IPS DF 4.7 (cell line): Measurements from ENCODE around the gene LNX1.

Experiments
- DNase-seq: peaks from one replicate; pipeline ENCODE4 v3.0.0-alpha.2; 2013; ENCODE audit warnings: low spot score; ENCODE audit errors: extremely low read depth

Gene LNX1

GRCh38 chr4:53591372-53591892, at the start of gene LNX1:
TSS of gene LNX1 (minus strand) at chr4:53591486. CDS start at chr4:53574002, 17,484 bp downstream.
- DNase-seq: peak; percentile 86

- DNase-seq: no peak
Measured at GRCh38 chr4:53640576-53641453, 49.5 kb upstream of the LNX1 start.

DNA sequence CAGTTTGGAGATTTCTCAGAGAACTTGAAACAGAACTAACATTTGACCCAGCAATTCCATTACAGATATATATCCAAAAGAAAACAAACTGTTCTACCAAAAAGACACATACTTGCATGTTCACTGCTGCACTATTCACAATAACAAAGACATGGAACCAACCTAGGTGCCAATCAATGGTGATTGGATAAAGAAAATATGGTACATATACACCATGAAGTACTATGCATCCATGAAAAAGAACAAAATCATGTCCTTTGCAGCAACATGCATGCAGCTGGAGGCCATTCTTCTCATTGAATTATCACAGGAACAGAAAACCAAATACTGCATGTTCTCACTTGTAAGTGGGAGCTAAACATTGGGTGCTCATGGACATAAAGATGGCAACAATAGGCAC, 47.6 kb upstream of the LNX1 start:
- DNase-seq: no peak

DNA sequence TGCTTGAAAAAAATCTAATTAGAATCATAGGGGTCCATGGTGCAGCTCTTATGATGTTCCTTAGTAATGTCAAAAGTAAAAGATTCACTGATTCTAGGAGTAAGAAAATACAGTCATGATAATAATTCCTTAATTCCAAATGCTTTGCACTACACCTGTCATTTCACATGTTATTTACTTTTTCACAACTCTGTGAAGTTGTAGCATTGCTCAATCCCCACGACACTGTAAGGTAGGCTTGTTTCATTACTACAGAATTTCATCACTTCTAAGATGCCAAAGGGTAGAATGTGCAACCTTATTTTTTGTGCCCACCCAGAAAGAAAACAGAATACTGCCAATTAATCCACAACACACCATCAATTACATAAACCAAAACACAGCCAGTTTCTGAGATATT, 46.1 kb upstream of the LNX1 start:
- no peak for DNase-seq

DNA sequence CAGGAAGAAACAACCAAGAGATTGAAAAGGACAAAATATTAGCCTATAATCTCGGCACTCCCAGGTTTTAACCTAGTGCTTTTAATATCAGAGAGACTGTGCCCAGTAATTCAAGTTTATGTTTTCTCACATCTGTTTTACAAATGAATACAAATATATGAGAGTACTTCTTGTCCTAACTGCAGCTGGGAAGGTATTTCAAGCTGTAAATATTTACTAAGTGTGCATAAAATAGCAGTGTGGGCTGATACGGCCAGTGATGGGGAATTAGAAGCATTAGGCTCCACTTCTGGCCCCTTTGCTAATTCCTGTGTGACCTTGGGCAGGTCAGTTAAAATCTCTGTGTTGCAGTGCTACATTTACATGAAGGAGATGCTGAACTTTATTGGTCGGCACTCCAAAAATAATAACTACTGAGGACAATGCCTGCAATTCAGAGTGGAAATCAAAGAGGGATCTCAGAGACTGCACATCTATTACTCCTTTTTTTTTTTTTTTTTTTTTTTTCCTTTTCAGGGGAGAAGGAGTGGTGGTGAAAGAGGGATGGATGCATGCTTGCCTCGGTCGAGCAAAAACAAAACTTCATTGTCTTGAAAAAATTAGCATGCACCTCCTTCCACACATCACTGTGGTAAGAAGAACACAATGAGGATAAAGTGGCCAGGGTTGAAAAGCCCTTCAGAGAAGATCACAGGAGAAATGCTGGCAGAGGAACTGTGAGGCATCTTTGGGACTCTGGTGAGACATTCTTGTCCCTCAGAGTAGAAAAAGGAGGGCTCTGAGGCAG, 44.6 kb upstream of the LNX1 start:
- no peak for DNase-seq

- DNase-seq: no peak
Measured at GRCh38 chr4:53633608-53634007, 42.3 kb upstream of the LNX1 start.

DNA sequence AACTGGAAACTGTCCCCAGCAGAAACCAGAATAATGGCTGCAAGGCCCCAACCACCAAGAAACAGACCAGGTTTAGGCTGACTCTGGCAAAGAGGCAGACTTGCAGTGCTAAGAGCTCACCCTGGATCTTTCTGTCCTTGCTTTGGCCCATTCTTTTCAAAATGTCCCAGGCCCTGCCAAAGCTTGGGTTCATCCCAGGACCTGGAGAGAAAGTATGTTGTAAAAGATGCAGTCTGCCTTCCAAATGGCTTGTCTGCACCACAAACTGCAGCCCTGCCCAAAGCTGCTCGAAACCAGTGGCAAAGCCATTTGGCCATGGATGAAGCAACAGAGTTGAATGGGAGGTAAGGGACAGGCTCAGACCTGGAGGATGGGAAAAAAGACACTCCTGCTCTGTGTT, 38.0 kb upstream of the LNX1 start:
- no peak for DNase-seq

DNA sequence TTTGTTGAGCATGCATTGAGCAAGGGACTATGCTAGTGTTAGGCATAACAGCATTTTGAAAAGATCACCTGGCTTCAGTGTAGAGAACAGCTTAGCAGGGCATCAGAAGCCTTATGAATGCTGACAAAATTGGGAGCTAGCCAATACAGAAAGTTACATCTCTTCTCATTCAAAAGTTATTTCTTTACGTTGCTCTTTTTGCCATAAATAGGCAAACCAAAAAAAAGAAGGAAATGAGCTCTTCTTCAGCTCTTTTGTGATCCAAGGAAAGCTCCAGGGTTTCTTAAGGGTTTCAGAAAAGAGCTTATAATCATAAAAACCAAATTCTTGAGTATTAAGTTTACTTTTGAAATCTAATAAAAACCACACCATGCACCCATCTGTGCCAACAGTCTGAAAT, 35.2 kb upstream of the LNX1 start:
- no peak for DNase-seq

DNA sequence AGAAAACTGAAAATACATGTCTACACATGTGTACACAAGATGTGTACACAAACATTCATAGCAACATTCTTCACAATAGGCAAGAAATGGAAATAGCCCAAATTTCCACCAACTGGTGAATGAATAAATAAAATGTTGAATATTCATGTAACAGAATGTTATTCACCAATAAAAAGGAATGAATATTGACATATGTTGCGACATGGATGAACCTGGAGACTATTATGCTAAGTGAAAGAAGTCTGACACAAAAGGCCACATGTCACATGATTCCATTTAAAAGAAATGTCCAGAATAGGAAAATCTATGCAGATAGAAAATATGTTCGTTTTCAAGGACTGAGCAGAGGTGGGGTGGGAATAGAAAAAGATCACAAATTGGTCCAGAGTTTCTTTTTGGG, 34.6 kb upstream of the LNX1 start:
- DNase-seq: no peak

- DNase-seq: no peak
Measured at GRCh38 chr4:53622739-53623151, 31.5 kb upstream of the LNX1 start.

DNA sequence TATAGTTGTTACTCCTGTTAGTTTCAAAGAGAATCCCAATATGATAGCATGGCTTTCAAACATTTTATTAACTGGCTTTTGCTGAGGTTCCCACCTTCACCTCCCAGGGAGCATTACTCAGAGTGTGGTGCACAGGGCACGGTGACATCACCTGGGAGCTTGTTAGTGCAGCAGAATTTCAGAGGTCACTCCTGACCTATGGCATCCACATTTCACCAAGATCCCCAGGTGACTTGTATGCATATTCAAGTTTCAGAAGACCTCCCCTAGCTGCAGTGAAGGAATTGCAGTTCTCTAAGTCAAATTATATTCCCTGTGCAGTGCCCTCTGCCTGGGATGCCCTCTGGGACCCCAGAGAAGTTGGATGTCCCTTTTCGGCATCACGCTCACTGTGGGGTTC, 29.7 kb upstream of the LNX1 start:
- DNase-seq: no peak

GRCh38 chr4:53619431-53619830, 28.1 kb upstream of the LNX1 start:
- no peak for DNase-seq

DNA sequence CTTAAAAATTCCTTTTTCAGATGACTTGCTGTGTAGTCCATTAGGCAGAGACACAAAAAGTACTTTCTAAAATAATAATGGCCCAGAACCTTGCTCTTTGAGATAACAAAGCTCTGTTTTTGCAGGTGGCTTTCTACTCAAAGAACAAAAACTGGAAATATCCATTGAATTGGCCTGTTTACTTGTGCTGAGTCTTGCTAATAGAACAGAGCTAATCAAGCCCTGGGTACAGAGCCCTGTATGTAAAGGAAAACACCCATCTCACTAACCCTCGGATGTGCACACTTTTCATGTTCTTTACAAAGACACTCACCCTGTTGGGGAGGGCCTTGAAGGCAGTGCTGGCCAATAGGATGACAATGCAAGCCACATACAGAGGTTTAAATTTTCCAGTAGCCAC, 27.0 kb upstream of the LNX1 start:
- DNase-seq: no peak

DNA sequence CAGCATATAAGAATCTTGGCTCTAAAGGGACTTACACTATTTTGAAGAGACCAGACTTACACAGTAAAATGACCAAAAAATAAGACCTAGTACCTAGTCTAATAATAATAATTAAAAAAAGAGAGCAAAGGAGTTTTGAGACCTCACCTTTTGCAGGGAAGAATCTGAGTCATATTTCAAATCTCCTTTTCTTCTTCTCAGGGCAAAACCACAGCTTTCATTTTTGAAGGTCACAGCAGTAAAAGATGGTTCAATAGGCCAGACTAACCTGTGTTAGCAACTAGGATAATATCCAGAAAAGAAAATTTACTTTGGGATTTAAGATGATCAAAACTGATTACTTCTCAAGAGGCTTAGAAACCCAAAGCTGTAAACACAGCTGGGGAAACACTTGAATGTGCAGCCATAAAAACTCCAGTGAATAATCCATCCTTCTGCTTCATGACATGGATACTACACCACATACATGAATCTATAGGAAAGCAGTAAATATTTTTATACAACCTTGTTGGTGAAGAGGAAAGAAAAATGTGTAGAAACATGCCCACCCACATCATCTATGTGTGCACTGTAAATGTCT, 25.9 kb upstream of the LNX1 start:
- no peak for DNase-seq

GRCh38 chr4:53616219-53616618, 24.9 kb upstream of the LNX1 start:
- DNase-seq: no peak

DNA sequence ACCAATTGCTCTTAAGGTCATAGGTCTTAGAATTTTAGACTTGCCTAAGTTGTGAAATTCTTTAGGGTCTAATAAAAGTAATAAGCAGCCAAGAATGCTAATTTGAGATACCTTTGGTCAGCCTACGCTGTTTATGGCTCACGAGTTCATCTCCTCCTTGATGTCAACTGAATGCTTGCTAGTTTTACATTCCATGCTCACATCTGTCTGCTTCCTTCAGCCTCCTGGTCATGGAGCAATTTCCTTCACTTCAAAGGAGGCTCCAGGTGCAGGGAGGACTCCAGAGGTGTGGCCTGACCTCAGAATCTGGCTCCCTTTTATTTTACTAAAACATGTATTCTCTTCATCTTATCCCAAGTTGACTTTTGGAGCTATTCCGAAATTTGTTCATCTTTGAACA, 23.3 kb upstream of the LNX1 start:
- DNase-seq: peak; percentile 44

DNA sequence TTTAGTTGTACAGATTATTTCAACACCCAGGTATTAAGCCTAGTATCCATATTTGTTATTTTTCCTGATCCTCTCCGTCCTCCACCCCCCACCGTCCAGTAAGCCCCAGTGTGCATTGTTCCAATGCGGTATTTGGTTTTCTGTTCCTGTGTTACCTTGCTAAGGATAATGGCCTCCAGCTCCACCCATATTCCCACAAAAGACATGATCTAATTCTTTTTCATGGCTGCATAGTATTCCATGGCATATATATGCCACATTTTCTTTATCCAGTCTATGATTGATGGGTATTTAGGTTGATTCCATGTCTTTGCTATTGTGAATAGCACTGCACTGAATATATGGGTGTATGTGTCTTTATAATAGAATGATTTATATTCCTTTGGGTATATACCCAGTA, 22.1 kb upstream of the LNX1 start:
- no peak for DNase-seq

DNA sequence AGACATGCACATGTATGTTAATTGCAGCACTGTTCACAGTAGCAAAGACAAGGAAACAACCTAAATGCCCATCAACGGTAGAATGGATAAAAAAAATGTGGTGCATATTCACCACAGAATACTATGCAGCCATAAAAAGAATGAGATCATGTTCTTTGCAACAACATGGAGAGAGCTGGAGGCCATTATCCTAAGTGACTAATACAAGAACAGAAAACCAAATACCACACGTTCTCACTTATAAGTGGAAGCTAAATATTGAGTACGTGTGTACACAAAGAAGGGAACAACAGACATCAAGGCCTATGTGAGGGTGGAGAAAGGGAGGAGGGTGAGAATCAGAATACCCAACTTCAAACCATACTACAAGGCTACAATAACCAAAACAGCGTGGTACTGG, 17.4 kb upstream of the LNX1 start:
- no peak for DNase-seq

DNA sequence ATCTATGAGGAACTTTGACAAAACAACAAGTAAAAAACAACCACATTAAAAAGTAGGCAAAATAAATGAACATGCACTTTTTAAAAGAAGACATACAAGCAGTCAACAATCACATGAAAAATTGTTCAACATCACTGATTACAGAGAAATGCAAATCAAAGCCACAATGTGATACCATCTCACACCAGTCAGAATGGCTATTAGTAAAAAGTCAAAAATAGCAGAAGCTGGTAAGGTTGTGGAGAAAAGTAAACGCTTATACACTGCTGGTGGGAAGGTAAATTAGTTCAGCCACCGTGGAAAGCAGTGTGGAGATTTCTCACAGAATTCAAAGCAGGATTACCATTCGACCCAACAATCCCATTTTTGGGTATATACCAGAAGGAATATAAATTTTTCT, 17.0 kb upstream of the LNX1 start:
- no peak for DNase-seq

GRCh38 chr4:53605783-53606182, 14.5 kb upstream of the LNX1 start:
- DNase-seq: no peak

- DNase-seq: no peak
Measured at GRCh38 chr4:53602390-53602789, 11.1 kb upstream of the LNX1 start.

DNA sequence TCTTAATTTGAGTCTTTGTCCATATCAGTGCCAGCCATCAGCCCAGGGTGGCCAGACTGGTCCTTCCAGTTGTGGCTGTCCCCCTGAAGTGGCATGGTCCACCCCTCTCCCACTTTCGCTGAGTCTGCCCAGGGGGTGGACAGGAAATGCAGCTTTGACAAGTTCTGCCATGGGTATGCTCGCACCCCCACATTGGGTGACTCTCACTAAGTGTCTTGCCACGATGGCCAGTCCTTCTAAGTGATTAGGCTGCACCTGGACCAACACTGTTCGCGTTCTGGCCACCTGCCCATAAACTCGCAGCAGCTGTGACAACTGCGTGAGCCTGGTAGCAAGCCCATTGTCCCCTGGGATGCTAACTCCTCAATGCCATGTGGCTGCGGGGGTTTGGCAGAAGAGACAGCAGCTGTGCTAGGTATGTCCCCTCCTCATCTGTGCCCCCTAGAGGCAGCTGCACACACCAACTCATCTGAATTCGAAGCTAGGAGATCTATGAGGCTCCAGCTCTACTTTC, 10.0 kb upstream of the LNX1 start:
- DNase-seq: peak; percentile 60
